ENCODE results near the gene MAP4K3.
A peak's percentile ranks its signal among the peaks of the same experiment; 100 is the strongest.

The MAP4K3 gene

DNA sequence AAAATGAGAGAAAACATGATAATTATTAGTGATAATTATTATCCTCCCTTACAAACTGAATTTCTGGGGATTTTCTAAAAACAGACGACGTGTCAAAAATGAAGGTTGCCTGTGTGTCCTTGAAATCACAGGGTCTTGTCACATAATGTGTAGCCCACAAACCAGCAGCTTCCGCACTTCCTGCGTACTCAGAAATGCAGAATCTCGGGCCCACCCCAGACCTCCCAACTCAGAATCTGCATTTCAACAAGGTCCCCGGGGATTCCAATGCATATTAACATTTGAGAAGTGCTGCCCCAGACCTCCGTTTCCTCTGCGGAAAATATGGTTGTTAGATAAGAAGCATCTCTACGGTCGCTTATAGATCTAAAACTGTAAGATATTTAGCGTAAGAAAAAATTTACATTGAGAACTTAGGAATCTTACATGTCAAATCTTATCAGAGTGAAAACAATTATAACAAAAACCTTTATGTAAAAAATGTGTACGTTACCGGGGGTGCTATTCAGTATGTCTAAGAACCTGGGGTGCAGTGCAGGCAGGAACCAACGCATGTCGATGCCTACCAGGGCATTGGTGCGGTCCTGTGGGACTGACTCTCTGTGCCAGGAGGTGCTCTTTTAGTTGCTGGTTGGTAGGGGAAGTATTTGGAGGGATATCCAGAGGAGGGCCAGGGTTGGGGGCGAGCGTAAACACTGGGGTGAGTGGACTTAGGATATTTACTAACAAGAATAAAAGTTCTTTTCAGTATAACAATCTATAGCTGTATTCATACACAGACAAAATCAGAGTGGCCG is 208.5 kb downstream of the MAP4K3 start:
- DNase-seq = peak; percentile 57

DNA sequence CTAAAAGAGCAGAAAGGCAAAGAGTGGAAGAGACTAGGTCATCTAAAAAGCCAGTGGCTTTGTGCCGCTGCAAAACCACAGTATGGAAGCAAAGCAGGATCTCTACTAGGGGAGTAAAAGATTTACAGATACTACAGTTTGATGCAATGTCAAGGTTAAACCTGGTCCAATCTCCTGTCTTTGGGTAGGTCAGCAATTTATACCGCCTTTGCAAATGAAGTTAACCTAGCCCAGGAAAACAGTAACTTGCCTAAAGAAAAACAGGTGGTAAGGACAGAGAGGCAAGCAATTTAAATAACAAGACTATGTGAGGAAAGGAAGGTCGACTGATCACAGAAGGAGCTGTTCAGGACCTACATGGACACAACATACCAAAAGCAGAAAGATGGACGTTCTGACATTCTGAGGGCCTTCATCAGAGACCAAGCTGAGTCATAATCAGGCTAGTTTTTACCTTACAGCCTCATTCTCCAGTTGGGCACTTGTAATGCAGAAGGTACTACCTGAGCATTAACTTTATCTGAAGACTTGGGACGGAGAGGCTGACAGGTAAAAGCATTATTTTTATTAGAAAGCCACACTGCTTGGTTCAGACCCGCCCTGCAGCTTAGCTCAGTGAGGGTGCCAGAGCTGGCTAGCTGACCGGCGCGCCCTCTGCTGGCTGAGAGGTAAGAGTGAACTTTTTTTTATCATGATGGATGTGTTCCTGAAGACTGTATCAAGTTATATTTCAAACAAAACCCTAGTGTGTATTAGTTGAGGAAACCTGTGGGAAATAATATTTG is 209.3 kb downstream of the MAP4K3 start:
- DNase-seq = peak; percentile 57

DNA sequence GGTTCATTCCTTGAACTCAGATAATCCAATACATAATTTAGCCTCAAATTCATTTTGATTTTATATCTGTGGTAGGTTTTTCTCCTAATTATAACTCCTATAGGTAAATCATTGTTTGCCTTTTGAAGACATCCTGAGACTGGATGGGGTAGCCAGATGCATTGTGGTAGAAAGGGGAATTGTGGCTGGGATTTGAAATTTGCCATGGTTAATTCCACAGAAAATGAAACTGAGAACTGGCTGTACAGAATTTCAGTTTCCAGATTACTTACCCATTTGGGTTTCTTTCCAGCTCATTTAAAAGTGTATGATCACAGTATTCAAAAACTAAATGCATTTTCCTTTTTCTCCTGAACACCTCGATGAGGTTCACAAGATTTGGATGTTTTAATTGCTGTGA is 211.5 kb downstream of the MAP4K3 start:
- no peak for DNase-seq

DNA sequence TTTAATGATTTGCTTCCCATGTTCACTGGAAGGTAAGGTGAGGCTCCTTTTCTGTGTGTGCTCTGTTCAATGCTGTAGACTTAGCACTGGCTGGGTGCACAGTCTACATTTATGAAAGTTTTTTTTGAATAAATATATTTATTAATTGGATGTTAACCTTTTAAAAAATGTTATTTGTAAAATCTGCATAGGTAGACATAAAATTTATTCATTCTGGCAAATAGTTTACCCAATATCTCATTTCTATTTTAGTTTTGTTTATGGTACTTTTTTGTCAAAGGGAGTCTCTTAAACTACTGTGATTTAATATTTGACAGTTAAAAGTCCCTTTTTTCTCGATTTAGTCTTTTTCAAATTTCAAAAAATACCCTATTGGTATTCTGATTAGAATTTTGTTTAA is 213.2 kb downstream of the MAP4K3 start:
- no peak for DNase-seq

DNA sequence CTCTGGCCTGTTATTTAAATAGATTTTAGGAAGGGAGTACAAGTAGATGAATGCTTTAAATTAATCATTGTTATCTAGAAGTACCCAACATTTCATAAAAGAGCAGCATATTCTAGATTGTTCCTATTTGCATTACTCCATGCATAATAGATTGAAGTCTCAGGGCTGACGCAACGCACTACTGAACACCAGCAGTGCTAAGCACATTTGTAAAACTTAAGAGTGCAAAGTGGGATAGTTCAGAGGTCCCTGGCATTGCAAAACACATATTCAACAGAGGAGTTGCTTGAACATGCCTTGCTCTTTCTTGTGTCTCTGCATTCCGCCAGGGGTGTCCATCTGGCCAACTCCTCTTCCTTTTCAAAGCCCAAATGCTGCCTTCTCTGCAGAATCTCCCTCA is 215.6 kb downstream of the MAP4K3 start:
- no peak for DNase-seq

DNA sequence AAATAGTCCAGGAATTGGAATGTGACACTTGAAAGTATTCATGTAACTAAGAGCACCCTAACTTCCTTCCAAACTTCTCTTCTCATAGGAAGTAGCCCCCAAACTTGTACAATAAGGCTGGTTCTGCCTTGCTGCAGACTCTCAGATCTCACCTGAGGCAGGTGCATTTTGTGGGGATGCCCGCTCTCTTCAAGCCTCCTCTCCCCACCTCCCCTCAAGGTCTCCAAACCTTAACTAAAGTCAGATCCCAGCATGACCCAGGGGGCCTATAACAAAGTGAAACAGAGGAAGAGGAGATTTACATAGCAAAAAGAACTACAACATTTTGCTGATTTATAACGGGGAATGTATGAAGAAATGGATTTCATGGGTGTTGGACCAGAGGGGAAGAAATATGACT is 216.9 kb downstream of the MAP4K3 start:
- DNase-seq = no peak

DNA sequence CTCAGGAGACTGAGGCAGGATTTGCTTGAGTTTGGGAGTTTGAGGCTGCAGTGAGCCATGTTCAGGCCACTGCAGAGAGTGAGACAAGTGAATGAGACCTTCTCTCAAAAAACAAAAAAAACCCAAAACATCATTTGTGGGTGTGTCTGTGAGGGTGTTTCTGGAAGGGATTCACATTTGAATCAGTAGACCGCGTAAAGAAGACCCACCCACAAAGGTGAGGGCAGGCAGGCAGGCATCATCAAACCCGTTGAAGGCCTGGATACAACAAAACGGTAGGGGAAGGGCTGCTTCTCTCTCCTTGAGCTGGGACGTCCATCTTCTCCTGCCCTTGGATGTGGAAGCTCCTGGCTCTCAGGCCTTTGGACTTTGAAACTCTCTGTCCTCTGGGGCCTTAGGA is 218.7 kb downstream of the MAP4K3 start:
- DNase-seq = no peak

DNA sequence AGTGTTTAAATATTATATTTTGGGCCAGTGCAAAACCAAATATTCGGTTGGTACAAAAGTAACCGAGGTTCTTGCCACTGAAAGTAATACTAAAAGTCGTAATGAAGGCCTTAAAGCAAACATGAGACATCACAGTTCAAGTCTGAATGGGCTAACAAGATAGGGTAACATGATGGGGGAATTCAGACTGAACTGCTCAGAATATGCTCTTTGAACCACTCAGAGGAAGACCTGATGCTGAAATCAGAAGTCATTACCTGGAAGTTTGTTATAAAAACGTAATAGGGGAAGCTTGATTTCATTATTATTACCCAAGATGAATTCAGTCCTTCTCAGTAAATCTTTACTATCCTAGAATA is 219.9 kb downstream of the MAP4K3 start:
- DNase-seq = no peak

DNA sequence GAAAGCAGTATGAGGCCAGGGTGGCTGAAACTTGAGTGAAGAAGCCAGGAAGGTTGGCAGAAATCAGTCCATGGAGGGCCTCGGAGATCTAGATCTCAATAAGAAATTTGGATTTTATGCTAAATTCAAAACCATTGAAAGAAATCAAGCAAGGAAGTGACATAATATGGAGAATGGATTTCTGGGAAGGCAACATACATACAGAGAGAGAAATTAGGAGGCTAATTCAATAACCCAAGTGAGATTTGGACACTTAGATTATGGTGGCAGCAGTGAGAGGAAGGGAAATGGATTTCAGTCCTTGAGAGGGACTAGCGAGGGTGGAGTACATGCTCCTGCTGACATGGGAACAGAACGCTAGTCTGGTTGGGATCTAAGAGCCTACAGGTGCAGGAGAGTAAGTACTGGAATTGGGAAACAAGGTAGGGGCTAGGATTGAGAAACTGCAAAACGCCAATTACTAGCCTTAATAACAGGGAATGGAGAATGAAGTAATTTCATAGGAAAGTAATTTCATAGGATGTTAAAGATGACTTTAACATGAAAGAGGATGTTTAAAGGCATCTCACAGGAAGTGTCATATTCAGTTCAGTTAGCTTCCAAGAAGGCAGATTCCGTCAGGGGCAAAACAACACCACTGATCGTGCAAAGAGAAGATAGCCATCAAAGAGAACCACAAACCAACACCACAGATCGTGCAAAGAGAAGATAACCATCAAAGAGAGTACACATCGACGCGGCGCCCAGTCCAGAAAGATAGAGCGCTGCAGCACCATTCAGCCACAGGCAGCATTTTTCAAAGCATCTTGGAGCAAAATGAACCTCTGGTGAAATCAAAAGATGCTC is 220.5 kb downstream of the MAP4K3 start:
- peak; percentile 49 for DNase-seq

DNA sequence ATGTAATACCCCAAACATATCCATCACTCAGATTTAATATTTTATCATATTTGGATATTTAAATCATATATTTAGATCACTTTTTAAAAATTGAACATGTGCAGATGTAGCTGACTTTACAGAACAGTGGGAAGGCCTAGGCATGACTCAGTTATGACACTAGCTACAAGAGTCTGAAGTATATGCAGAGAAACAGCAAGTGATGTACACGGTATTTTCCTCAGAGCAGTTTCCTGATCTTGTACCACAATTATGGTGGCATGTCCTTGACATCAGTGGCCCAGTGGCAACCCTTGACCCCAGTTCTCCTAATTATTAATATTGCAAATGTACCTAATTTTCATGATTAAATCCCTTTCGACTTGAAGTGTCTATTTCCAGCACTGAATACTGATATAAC is 221.5 kb downstream of the MAP4K3 start:
- DNase-seq = no peak

DNA sequence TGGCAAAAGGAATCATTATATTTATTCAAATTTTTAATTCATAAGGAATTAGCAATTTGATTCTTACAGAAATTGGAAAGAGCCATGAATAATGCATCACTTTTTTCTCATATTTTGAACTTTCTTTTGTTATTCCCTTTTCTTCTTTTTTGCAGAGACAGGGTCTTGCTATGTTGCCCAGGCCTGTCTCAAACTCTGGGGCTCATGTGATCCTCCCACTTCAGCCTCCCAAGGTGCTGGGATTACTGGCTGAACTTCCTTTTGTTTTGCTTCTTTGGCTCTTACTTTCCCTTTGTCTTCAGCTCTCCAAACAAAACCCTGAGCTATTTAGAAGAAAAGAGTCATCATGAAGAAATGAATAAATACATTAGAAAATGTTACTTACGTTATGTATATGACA is 224.1 kb downstream of the MAP4K3 start:
- DNase-seq = no peak

DNA sequence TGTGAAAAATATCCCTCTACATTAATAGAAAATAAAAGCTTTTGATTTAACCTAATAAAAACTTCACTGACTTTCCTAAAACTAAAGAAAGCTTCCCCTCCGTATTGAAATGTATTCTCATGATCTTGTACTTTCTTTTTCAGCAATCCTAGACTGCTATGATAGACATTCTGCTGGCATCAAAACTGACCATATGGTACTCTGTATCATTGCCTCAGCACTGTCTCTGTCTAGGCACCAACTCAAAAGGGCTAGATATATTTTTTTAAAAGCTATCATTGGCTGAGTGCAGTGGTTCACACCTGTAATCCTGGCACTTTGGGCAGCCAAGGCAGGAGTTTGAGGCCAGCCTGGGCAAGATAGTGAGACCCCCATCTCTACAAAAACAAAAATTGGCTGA is 226.2 kb downstream of the MAP4K3 start:
- DNase-seq = no peak

DNA sequence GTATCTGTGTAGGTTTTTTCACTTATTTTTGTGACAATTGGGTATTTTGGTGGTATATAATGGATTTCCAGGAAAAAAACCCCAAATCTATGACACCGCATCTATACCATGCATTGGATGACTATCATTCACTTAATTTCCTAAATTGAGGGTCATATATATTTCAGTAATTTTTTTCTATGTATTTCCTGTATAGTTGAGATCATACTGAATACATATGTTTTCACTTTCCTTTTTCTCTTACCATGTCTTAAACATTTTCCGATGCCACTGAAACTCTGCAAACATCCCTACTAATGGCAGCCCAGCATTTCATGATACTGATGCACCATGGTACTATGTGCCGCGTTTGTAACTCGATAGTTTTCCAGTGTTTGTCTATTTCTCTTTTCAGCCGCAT is 233.7 kb downstream of the MAP4K3 start:
- DNase-seq = no peak

DNA sequence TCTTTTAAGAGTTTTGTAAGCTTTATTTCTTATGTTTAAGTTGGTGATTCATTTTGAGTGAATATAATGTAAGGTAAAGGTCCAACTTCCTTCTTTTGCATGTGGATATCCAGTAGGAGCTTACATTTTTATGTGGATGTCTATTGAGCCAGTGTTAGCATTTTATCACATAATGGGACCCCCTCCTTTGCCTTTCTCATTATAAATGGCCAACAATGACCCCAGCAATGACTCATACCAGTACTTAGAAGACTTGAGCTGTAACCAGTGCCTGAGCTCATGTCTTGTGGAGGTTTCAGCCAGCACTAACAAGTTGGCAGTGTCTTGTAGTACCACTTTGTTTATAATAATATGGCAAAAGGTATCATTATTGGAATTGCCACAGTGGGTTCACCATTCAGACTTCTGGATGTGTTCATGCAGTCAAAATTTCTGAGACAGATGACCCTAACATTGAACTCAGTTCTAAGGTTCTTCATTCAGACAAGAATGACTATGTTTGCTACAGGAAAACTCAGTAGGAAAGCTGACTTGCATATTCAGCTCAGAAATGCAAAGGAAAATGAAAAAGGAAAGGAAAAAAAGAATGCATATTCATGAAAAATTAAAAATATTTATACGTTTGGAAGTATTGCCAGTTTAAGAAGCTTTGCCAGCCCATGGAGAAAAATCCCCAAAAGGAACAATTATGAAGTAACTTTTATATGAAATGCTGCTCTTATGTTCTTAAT is 234.3 kb downstream of the MAP4K3 start:
- DNase-seq = no peak

Measured in KG1 (cell line).